ENCODE results near the gene GOLGA6L10.

- TF ChIP-seq POLR2AphosphoS5 (IDR thresholded peaks at IDR 0.05; ENCODE audit: low read depth, low read length) (no peak), POLR2A (IDR thresholded peaks at IDR 0.05; ENCODE audit: low read depth, low read length) (no peak), TAF1 (IDR thresholded peaks at IDR 0.05; ENCODE audit: borderline replicate concordance, low read depth, low read length) (no peak)
Observed at GRCh38 chr15:82393671-82394070, 44.4 kb upstream of the GOLGA6L10 start.
